Activated CD8-positive, alpha-beta memory T cell treated with anti-CD3 and anti-CD28 coated beads for 4 hours (primary cell): ENCODE measurements around the gene SDK1.

Experiments used
- DNase-seq, 2 donors: peaks; one replicate each; pipeline ENCODE4 v3.0.0-alpha.2; 2020; ENCODE audit warnings: low read depth in 2 of 2

Gene SDK1

DNA sequence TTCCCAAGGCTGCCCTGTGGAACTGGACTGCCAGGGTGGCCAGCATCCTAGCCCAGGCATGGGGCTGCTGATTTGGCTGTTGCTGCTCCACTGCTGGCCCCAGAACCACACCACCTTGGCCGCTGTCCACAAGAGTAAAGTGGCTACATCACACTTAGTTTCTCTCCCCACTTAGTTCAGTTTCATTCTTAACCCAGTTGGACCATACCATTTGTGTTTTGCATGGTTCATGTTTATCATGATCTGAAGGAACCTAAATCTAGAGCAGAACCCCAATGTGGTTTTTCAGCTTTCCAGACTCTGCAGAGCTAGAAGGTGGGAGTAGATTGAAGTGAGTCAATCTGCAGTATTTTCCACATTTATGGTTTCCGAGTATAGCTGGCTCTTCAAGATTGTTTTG, 32.8 kb downstream of the SDK1 start:
- DNase-seq = no peak

DNA sequence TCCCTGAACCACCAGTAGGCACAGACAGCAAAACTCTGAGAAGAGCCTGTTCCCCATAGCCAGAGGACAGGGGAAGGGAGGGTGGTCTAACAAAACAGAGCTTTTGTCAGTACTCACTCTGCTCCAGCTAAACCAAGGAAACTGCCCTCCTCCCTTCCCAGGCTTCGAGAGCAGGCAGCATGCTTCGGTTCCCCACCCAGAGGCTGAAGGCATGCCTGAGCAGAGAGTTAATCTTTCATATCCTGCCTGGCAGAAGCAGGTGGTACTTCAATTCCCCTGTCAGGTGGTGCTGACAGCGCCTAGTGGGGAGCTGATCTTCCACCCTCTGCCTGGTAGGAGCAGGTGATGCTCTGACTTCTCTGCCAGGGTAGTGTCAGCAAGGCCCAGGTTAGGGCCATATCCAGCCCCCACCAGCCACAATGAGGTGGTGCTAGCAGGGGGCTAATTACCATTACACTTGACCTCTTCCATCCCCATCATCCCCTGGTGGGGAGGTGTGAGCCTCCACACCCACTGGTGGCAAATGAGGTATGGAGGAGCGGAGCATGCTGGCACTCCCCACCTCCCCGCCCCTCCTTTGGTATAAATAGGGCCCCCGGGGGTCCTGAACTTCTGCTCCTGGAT, 35.1 kb downstream of the SDK1 start:
- DNase-seq = no peak

DNA sequence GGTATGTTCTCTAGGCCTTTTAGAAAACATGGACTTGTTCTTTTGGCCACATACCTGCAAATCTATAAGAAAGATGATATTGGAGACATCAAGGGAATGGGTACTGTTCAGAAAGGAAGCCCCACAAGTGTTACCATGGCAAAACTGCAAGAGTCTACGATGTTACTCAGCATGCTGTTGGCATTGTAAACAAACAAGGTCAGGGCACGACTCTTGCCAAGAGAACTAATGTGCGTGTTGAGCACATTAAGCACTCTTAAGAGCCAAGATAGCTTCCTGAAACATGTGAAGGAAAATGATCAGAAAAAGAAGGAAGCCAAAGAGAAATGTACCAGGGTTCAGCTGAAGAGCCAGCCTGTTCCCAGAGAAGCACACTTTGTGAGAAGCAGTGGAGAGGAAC, 37.1 kb downstream of the SDK1 start:
- DNase-seq = no peak

DNA sequence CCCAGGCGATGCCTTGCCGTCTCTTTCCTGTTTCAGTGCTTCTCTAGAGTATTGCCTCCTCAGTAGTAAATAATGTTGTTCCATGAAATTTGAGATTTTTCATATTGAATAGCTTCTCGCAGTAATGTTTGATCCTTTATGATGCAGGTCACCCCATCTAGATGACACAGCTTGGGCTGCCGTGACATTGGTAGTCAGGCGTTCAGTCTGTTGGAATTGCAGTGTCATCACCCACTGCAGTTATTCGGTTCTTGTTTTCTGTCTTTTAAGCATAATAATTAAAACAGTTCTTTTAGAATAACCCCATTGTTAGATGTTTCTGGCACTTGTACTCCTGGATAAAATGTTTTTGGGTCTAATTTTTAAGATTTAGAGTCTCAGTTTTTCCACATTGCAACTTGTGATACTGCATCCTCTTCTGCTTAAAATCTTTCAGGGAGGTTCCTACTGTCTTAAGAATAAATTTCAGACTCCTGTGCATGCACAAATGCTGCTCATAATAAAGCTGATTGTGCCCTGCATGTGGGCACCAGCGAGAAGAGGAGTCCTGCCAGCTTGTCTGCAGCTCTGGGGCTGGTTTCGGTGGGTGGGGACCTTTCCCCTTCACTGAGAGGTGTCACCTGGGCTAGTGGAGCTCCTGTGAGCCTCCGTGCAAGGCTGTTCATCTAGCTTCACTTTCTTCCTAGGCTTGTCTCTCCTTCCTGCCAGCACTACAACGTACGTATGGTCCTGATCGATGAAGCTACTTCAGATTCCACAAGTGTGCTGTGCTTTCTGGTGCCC, 44.8 kb downstream of the SDK1 start:
- no peak for DNase-seq

DNA sequence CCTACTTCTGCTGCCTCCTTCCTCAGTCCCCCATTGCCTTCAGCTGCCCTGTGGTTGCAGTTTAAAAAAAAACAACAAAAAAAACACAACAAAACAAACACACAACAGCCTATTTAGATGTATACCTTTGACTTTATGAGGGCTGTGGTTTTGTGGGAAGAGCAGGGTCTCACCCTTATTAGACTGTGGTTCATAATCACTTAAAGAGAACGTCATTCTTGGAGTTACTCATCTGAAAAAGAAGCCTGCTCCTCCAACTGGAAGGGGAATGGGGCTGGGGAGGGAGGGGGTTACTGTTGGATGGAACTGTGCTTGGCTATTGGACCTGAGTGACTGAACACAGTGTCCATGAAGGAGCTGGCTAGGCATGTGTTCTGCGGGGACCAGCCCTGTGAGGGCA, 48.1 kb downstream of the SDK1 start:
- DNase-seq = no peak

DNA sequence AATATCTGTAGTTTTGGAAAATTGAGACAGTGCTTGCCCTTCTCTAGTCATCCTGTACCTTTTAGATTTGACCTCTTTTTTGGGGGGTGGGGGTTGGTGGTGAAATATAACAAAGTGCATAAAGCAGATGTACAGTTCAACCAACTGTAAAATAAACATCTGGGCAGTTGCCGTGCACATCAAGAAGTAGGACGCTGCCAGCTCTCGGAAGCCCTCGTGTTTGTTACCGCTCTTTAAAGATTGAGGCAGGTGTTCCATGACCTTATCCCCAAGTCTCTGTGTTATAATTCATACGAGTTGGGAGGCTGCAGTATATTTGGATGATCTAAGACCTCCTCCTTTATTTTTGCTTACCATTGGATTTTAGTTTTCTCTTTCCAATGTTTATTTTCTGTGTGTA, 55.1 kb downstream of the SDK1 start:
- DNase-seq = no peak

DNA sequence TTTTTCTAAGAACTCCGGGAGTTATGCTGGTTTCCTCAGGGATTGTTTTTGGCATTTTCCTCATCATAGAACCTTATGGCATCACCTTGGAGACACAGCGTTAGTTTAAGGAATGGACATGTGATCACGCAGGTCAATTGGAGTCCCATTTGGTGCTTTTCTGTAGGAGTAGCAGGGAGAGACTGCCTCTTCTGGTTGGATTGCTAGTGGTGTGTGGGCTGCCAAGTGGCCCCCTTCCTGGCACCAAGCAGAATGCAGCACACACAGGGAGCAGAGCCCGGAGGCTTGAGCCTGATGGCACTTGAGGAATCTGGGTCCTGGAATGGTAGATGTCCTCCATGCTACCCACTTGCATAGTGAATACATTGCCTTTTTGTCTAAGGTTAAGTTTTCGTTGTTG, 57.9 kb downstream of the SDK1 start:
- no peak for DNase-seq

DNA sequence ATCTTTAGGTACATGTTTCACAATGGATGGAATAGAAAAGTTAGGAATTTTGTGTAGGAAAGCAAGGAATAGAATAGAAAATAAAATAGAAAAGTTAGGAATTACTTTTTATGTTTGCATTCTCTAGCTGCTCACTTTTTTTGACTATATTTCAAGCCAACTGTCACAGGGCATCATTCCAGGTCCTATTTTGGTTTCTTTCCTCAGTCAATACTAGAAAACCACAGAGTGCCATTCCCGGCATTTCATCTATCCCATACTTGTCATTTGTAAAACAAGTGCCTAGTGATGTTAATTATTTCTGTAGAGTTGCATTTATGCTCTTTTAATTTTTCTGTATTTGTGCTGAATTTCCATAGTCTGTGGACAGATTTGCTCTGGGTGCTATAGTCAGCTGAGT, 66.2 kb downstream of the SDK1 start:
- no peak for DNase-seq

DNA sequence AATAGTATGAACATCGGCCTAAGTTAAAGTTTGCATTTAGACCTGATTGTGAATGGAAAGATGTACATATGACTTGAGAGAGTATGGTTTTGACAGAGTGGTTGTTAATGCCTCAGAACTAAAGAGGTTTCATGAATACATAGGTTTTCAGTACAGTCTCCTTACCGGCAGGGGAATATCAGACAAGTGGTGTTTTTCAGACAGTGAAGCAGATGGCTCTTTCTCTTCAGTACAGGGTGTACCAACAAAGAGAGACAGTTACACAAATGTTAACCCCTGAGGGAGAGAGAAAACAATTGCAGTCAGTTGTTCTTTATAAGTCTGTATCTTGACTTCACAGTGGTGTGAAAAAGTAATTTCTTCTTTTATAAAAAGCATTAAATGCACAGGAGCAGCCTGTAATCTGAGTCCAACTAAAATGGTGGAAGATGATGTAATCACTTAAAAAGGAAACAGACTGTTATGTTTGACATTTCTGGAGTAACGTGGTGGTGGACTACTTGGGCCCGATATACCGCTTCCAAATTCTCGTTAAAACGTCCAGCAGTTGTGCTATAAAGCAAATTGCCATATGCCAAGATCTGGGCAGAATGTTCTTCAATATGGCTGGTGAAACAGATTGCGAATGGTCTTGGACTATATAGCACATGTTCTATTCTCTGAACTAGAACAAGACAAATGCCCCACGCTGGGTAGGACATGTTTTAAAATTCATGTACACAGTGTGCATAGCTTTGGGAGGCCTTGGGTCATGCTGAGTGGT, 69.2 kb downstream of the SDK1 start:
- DNase-seq = no peak

DNA sequence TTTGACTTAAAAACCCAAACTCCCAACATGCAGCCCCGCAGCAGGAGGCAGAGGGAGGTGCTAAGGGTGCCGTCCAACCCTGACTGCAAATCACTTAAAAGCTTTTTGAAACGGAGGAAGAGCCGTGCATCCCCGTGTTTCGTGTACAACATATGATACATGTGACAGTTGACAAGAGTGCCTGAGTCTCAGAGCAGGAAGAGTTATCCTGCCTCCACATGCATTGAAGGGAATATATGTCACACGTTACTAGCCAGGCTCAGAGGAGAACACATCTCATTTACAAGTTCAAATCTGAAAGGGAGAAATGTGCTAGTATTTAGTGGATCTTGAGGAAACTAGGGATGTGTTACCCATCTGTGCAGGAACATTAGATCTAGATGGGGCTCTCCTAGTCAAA, 69.9 kb downstream of the SDK1 start:
- no peak for DNase-seq

DNA sequence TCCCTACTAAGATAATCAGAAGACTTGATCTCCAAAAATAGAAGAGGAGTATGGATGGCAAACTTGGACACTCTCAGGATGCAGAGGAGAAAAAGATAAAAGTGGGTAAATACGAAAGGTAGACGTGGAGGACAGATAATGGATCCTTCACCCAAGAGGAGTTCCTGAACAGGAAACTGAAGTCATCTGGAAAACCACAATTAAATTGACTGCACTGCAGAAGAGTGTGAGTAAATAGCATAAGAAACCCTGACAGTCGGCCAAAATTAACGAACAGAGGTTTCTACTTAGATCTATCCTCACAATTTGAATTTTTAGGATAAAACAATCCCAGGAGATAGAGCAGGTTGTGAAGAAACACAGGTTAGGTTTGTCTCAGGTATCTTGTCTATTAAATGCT, 70.5 kb downstream of the SDK1 start:
- no peak for DNase-seq

DNA sequence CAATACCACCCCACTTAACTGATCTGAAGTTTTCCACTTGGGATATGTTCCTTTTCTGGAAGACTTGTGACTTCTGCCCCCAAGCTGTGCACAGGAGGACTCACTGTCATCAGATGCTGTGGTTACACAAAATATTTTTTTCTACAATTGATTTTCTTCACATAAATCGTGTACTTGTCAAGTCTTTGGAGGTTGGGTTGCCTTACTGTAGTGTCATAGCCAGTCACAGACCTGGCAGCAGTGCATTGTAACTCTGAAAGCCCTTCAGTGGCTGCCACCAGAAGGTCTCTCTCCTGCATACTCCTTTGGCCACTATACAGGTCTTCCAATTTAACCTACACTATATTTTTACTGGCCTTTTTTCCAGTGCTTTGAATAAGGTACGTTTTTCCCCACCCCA, 73.2 kb downstream of the SDK1 start:
- DNase-seq = no peak

DNA sequence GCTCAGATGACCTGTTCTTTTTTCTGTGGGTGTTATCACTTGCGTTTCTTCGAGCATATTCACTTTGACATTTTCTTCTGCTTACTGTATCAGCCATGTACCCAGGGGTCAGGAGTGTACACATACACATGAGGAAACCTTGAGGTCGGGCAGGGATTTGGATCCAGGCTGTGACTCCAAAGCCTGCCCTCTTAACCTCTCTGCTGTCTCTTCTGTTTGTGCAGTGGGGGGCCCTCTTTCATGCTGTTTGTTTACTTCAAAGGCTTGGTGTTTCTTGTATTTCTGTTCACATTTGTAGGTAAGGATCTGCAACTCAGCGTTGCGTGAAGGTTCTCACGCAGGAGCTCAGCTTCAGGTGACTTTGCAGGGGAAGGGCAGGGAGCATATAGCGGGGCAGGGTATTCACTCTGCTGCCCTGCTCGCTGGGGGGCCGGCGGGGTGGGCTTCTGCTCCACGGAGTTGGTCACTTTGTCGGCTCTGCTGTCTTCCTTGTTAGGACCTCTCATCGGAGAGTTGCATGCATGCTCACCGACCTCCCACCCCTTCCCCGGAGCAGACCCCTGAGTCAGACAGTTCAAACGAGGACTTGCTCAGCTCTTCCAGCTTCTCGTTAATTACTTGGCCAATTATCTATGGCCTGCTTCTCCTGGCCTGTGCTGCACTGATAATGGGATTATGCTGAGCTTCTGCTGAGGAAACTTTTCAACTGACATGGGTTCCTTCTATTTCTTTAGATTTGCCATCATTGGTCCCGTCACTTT, 77.5 kb downstream of the SDK1 start:
- no peak for DNase-seq

DNA sequence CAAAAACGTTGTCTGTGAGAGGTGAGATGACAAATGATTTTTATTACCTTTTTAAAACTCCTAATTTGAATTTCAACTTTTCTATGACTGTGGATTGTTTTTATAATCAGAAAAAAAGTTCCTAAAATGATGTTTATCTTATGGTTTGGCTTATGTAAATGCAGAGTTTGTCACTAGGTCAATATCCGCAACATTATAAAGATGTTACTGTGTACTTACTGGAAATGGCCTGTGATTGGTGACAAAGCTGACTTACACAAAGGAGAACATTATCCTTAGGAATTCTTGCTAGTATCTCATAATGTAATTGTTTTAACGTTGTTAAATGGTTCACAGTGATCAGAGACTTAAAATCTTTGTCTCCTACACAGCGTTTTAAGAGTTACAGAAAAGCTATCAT, 79.0 kb downstream of the SDK1 start:
- DNase-seq = no peak

DNA sequence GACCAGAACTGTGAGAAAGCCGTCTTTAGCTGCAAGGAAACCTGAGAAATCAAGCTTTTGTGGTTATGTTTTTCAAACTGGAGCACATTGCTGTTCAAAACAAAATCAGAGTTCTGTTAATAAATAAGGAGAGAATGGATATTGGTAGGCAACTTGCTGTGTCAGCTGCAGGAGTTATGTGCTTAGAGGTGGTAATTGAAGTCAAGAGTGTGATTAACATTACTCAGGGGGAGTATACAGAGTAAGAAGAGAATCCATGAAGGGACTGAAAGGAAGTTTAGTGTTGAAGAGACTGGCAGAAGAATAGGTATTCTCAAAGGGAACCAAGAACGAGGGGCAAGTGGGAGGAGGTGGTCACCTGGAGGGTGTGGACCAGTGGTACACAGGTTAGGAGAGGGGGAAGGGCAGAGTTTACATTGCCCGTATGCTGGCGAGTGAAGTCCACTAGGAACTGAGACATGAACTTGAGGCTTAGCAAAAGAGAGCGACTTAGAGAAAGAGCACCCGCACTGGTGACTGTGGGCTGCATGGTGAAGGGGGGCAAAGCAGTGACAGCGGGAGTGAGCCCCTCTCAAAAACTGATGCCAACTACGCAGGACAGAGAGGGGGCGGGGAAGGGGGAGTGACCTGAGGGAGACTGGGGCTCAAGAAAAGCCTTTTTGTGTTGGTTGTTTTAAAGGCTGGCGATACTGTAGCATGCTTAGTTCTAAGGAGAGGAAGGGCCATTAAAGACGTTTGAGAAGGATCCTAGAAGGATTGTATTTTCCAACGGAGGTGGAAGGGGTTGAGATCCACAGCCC, 80.0 kb downstream of the SDK1 start:
- DNase-seq = no peak

DNA sequence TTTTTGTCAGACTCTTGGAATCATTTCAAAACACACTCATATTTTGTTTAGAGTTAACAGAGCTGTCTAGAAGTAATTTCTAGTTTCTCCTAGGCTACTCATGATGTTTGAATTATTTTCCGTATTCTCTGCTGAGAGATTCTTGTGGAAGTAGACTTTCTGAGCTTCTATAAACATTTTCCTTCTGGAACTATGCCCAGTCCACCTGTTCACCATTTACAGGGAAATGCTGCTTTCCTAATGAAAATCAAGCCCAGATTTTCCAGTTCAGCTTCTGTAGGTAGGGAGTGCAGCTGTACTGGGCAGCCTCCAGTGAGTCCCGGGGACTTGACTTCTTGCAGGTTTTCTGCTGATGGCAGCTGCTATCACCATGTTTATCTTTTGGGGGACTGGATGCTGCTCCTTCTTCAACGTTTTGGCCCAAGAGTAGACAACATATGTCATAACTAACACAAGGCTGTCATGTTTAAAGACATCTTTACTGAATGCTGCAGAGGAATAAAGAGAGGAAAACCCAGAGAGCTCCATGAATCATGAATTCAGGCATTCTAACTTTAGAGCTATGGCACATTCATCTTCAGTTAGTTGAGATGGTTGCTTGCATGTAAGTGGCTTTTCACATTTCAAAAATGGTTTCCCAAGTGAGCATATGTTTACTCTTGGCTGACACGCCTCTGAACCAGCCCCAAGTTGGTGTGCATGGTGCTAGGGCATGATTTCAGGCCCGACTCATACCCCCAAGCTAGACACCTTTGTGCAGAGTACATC, 85.6 kb downstream of the SDK1 start:
- DNase-seq = no peak

DNA sequence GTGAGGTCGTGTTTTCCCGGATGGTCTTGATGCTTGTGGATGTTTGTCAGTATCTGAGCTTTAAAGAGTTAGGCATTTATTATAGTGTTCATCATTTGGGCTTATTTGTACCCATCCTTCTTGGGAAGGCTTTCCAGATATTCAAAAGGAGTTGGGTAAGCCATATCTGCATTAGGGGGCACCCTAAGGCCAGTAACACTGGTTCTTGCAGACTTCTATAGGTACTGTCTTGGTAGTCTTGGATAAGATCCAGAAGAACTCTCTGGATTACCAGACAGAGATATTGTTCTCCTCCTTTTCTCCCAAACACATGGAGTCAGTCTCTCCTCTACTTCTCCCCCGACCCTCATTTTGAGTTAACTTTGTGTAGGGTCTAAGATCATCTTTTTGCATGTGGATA, 92.8 kb downstream of the SDK1 start:
- no peak for DNase-seq

DNA sequence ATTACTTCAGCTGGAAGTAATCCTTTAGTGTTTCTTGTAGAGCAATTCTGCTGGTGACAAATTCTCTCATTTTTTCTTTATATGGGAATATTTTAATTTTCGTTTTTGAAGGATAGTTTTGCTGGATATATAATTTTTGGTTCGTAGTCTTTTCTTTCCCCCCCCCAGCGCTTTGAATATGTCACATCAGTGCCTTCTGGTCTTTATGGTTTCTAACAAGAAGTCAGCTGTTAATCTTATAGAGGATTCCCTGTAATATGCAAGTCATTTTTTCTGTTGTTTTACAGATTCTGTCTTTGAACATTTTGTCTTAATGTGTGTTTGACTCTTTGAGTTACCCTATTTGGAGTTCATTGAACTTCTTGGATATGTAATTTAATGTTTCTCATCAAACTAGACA, 96.3 kb downstream of the SDK1 start:
- DNase-seq = no peak

DNA sequence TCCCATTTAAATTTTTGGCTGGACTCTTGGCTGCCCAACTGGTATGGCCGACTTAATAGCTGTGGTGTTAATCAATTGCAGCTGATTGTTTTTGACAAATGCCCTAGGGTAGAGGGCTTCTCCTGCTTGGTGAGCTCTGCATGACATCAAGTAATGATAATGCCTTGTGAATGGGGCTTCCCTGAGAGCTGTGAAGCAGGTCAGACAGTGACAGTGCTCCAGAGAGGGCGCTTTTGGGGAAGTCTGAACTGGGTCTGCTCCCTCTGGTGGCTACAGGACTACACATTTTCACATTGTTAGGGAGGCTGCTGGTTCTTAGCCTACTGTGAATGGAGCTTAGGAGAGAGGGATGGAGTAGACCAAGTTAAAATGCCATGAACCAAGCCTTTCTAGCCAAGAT, 98.8 kb downstream of the SDK1 start:
- no peak for DNase-seq

DNA sequence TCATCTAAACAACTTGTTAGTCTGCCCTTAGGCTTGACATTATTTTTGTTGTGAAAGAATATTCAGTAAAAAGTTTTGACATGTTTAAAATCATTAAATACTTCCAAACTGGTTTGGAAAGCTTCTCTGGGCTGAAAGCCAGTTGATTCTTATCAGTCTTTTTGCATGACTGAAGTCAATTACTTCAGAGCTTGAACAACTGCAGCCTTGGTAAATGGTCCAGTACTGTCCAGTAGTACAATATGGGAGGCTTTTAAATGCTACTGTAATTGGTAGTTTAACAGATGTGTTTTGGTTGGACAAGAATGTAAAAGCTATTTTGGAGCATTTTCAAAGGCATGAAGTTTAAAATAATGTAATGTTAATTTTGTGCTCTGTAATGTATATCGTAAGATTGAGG, 103.4 kb downstream of the SDK1 start:
- no peak for DNase-seq
